Nephron progenitor cell (in vitro differentiated cells): Measurements from ENCODE around the gene ZSCAN9.

Experiments
- DNase-seq: peaks from one replicate; pipeline ENCODE4 v3.0.0; 2021
- H3K27ac Mint-ChIP-seq: 2 replicates; pipeline ENCODE4 v1.8.0; 2021; ENCODE audit warnings: mild to moderate bottlenecking, moderate library complexity, mixed read lengths
- H3K27me3 Mint-ChIP-seq: 2 replicates; pipeline ENCODE4 v1.8.0; 2021; ENCODE audit warnings: mild to moderate bottlenecking, low read depth, mixed read lengths; ENCODE audit not compliant: poor library complexity
- H3K36me3 Mint-ChIP-seq: 2 replicates; pipeline ENCODE4 v1.8.0; 2021; ENCODE audit warnings: low read depth, mixed read lengths
- H3K4me1 Mint-ChIP-seq: 2 replicates; pipeline ENCODE4 v1.8.0; 2021; ENCODE audit warnings: mixed read lengths
- H3K4me3 Mint-ChIP-seq: 2 replicates; pipeline ENCODE4 v1.8.0; 2021; ENCODE audit warnings: mild to moderate bottlenecking, moderate library complexity, mixed read lengths
- H3K9me3 Mint-ChIP-seq: 2 replicates; pipeline ENCODE4 v1.8.0; 2021; ENCODE audit warnings: mild to moderate bottlenecking, moderate library complexity, mixed read lengths
- CTCF ChIP-seq: fragments of 200-600 bp; sonication (generic); IDR thresholded peaks from 2 replicates; pipeline ENCODE4 v1.5.0; 2021; ENCODE audit warnings: antibody characterized with exemption

ZSCAN9 gene

DNA sequence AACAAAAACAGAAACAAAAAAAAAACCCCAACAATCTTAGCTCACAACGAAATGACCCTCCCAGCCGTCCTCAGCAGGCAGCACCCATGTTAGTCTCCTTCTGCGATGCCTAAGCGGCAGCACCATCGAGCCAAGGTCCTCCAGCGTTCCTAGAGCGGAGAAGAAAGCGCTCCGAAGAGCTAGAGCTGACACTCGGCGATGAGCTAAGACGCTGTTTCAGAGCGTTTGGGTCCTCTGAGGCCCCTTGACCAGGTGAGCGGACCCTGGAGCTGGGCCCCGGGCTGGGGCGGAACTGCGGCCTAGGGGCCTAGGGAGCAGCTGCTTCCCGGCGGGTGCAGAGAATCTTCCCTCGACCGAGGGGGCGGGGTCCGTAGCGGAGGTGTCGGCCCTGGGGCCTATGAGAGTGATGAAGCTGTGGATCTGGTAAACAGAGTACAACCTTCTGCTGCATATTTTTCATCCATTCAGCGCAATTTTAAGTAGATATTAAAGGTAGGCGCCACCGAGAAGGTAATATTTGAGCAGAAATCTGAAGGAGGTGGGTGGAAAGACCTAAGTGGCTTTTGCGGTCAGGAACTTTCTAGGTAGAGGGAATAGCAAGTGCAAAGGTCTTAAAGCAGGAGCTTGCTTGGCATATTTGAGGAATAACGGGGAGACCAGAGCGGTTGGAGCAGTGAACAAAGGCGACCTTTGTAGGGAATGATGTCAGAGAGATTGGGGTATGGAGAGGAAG, 42.1 kb downstream of the ZSCAN9 start, which contains the start of gene ZSCAN26:
TSS of gene ZSCAN26 (plus strand) at position 182 of the 733 bp plus-strand sequence. CDS start 4,777 bp downstream, outside the sequence.
- TF ChIP-seq CTCF, result no peak
- H3K4me1 Mint-ChIP-seq, result peaks cover 8% of the 10 kb centered on the region
- no peak within 1 kb of the TSS for H3K4me3 Mint-ChIP-seq
- peak; percentile 86 for DNase-seq
- no peak within 1 kb of the TSS for H3K27ac Mint-ChIP-seq
- peaks cover 2% of the 10 kb centered on the region for H3K27me3 Mint-ChIP-seq
- no peaks in the 10 kb centered on the region for H3K9me3 Mint-ChIP-seq
- H3K36me3 Mint-ChIP-seq, result peaks cover 4% of the 10 kb centered on the region

GRCh38 chr6:28267695-28268059, 42.6 kb downstream of the ZSCAN9 start:
- Mint-ChIP-seq H3K4me1 (peaks cover 8% of the 10 kb centered on the region), H3K9me3 (no peaks in the 10 kb centered on the region)

DNA sequence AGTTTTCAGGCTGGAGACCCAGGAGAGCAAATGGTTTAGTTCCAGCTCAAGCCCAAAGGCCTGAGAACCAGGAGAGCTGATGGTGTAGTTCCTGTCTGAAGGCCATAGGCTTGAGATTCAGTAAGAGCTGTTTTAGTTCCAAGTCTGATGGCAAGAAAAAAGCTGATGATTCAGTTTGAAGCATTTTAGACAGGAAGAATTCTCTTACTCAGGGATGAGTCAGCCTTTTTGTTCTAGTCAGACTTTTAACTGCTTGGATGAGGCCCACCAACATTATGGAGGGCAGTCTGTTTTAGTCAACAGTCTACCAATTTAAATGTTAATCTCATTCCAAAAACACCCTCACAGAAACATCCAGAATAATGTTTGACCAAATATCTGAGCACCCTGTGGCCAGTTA, 44.4 kb downstream of the ZSCAN9 start:
- Mint-ChIP-seq H3K4me3 (no peak overlapping the region), H3K27me3 (no peaks in the 10 kb centered on the region), H3K27ac (no peak overlapping the region), H3K36me3 (peaks cover 23% of the 10 kb centered on the region), H3K9me3 (no peaks in the 10 kb centered on the region), H3K4me1 (no peaks in the 10 kb centered on the region)
- no peak for DNase-seq
- TF ChIP-seq CTCF, result no peak

More at GRCh38 chr6:28267695-28268059, 42.6 kb downstream of the ZSCAN9 start:
- Mint-ChIP-seq H3K27me3 (no peaks in the 10 kb centered on the region), H3K4me3 (no peak overlapping the region), H3K27ac (no peak overlapping the region), H3K36me3 (peaks cover 10% of the 10 kb centered on the region)
- DNase-seq, result no peak
- no peak for TF ChIP-seq CTCF

- no peak for DNase-seq
- Mint-ChIP-seq H3K9me3 (no peaks in the 10 kb centered on the region), H3K4me1 (no peaks in the 10 kb centered on the region), H3K36me3 (peaks cover 52% of the 10 kb centered on the region), H3K27me3 (no peaks in the 10 kb centered on the region), H3K4me3 (no peak overlapping the region), H3K27ac (no peak overlapping the region)
- no peak for TF ChIP-seq CTCF
Measured at GRCh38 chr6:28274888-28275287, 49.8 kb downstream of the ZSCAN9 start.

GRCh38 chr6:28277746-28278145, 52.7 kb downstream of the ZSCAN9 start:
- no peak for DNase-seq
- Mint-ChIP-seq H3K27ac (no peak overlapping the region), H3K9me3 (no peaks in the 10 kb centered on the region), H3K4me3 (no peak overlapping the region), H3K4me1 (peaks cover 11% of the 10 kb centered on the region), H3K27me3 (no peaks in the 10 kb centered on the region), H3K36me3 (peaks cover 49% of the 10 kb centered on the region)
- no peak for TF ChIP-seq CTCF
